Activated effector memory CD4-positive, alpha-beta T cell treated with anti-CD3 and anti-CD28 coated beads, Interleukin-2, amount 50 U/mL, for 16 hours (primary cell): ENCODE results near the gene GDA.

Experiments
- DNase-seq: peaks from one replicate; pipeline ENCODE4 v3.0.0-alpha.2; 2020

GDA gene

DNA sequence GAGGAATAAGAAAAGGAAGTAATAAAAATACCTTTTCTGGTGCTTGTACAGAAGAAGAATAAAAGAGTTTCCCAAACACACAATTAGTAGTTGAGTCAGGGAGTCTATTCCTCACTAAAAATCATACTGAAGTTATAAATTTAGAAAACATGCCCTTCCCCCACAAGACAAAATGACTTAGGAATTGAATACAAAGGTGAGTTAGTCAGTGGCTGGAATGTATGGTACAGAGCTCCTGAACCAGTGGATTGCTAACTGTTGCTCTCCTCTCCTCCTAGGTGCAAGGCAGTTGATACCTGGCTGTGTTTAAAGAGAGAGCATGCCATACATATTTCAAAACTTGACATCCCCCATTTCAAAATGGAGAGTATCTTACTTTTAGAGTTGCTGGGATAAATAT lies 1.9 kb downstream of the GDA start:
- no peak for DNase-seq

- DNase-seq, result no peak
These were observed 5.4 kb downstream of the GDA start for GRCh38 chr9:72154468-72155285.

DNA sequence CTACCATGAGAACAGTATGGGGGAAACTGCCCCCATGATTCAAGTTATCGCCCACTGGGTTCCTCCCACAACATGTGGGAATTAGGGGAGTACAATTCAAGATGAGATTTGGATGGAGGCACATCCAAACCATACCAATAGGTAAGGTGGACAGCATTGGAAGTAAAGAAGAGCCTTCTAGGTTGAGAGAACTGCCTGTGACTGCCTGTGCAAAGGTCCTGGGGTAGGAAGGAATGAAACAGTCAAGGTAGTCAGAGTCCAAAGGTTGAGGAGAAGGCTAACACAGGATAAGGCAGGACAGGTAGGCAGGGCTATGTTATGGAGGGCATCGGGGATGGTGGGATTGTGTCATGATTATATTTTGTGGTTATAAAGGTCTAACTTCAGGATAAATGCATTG lies 6.1 kb downstream of the GDA start:
- DNase-seq, result no peak

DNA sequence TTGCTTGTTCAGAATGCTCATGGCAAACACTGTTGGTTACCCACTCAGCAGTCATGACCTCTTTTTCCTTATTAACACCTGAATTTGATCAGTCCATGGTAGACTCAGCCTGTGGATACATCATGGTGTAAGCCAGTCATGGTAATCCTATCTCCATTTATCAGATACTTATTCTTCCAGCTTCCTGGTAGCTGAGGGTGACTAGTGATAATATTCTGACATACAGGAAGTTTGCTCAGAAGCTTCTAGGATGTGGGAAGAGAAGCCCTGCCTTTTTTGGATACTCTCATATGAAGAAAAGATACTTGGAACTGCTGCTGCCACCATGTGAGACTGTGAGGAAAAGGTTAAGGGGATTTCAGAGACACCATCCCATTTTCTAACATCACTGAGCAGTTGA lies 7.3 kb downstream of the GDA start:
- no peak for DNase-seq

- no peak for DNase-seq
These were observed 9.4 kb downstream of the GDA start for GRCh38 chr9:72158680-72159079.

DNA sequence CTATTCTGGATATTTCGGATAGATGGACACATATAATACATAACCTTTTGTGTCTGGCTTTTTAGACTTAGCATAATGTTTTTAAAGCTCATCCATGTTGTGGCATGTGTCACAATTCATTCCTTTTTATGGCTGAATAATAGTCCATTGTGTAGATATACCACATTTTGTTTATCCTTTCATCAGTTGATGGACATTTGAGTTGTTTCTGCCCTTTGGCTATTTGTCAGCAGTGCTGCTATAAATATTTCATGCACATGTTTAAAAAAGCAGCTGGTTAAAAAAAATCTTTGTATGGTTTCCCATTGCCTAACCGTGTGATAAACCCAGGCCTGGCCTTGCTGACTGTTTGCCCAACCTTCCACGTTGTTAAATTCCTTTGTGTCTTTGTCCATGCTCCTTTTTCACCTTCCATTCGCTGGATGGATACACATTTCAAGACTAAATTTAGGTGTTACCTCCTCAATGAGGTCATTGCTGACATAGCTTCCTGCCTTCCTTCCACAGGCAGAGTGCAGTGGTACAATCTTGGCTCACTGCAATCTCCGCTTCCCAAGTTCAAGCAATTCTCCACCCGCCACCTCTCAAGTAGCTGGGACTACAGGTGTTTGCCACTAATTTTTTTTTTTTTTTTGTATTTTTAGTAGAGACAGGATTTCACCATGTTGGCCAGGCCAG lies 11.3 kb downstream of the GDA start:
- no peak for DNase-seq

- no peak for DNase-seq
These were observed 16.1 kb downstream of the GDA start for GRCh38 chr9:72165326-72165725.

- no peak for DNase-seq
These were observed 16.7 kb downstream of the GDA start for GRCh38 chr9:72165821-72166547.

- DNase-seq, result no peak
These were observed 18.8 kb downstream of the GDA start for GRCh38 chr9:72168075-72168474.

GRCh38 chr9:72169178-72169577 lies 19.9 kb downstream of the GDA start:
- no peak for DNase-seq

DNA sequence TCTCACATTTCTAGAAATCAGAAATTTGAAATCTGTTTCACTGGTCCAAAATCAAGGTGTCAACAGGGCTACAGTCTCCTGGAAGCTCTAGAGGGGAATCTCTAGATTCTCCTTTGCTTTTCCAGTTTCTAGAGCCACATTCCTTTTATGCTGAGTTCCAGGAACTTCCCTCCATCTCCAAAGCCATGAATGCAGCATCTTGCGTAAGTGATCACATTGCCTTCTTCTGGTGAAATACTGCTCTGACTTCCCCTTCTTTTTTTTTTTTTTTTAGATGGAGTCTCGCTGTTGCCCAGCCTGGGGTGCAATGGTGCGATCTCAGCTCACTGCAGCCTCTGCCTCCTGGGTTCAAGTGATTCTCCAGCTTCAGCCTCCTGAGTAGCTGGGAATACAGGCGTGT lies 23.8 kb downstream of the GDA start:
- DNase-seq, result no peak

GRCh38 chr9:72185561-72185960 lies 36.3 kb downstream of the GDA start:
- no peak for DNase-seq

- no peak for DNase-seq
These were observed 38.0 kb downstream of the GDA start for GRCh38 chr9:72187121-72187695.

- no peak for DNase-seq
These were observed 39.0 kb downstream of the GDA start for GRCh38 chr9:72188232-72188631.

DNA sequence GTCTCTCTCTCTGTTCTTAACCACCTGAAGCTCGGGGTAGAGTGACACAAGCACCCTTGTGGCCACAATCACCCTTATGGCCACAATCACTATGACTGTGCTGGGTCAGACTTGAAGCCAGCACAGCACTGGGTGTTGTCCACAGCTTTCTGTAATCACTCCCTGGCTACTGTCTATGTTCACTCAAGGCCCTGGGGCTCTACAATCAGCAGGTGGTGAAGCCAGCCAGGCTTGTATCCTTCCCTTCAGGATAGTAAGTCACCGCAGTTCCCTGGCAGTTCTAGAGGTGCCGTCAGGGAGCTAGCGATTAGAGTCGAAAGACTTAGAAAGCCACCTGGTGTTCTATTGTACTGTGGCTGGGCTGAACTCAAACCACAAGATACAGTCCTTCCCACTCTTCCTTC lies 44.2 kb downstream of the GDA start:
- DNase-seq, result no peak

GRCh38 chr9:72199238-72199637 lies 50.0 kb downstream of the GDA start:
- DNase-seq, result no peak

- DNase-seq, result no peak
These were observed 51.2 kb downstream of the GDA start for GRCh38 chr9:72200452-72200851.

GRCh38 chr9:72202009-72202408 lies 52.8 kb downstream of the GDA start:
- no peak for DNase-seq

GRCh38 chr9:72203205-72203803 lies 54.1 kb downstream of the GDA start:
- no peak for DNase-seq

- no peak for DNase-seq
These were observed 54.8 kb downstream of the GDA start for GRCh38 chr9:72204062-72204461.

GRCh38 chr9:72205513-72205912 lies 56.3 kb downstream of the GDA start:
- DNase-seq, result no peak

GRCh38 chr9:72207278-72207677 lies 58.0 kb downstream of the GDA start:
- no peak for DNase-seq

DNA sequence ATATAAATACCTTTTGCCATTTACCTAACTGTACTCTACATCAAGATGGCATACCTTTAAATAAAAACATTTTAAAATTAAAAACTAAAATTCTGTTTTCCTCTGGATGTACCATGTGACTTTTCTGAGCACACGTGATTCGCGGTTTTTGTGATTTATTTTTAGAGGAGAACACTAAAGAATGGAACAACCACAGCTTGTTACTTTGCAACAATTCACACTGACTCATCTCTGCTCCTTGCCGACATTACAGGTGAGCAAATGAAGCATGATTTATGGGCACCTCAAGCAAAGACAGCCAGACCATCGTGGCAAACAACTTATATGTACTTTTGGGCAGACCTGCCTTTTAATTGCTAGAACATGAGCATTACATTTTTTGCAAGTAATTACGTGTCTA lies 61.3 kb downstream of the GDA start:
- DNase-seq, result no peak
